Epithelial cell of esophagus (primary cell): ENCODE data around the gene TMEM150B.

ENCODE experiments used
- DNase-seq: peaks from one replicate; pipeline ENCODE4 v3.0.0; 2010; ENCODE audit warnings: low read depth
- H3K4me3 ChIP-seq: 2 replicates; pipeline ENCODE4 v1.5.1; 2011; ENCODE audit warnings: mild to moderate bottlenecking, low read length, control low read depth
- CTCF ChIP-seq: IDR thresholded peaks from 2 replicates; pipeline ENCODE4 v1.5.1; 2011; ENCODE audit warnings: low read depth, mild to moderate bottlenecking, low read length, control low read depth, inconsistent platforms; ENCODE audit not compliant: insufficient read depth; ENCODE audit errors: missing control alignments

Gene TMEM150B

GRCh38 chr19:55265723-55266386, 59.3 kb downstream of the TMEM150B start:
- H3K4me3 ChIP-seq = no peak overlapping the region
- DNase-seq = no peak
- TF ChIP-seq CTCF = no peak

- no peak for TF ChIP-seq CTCF
- H3K4me3 ChIP-seq = no peak overlapping the region
- no peak for DNase-seq
Observed at GRCh38 chr19:55265173-55265572, 60.0 kb downstream of the TMEM150B start.

GRCh38 chr19:55264531-55264930, 60.6 kb downstream of the TMEM150B start:
- no peak overlapping the region for H3K4me3 ChIP-seq
- DNase-seq = no peak
- no peak for TF ChIP-seq CTCF
